Measurements from ENCODE around the gene BPIFB4. TPM values are rescaled to one million over a fixed set of nuclear protein-coding genes. Genes with fewer than 3 reads are reported as not detected.

Gene BPIFB4
- total and polyA plus RNA-seq, 3 experiments from 2014 or later: not detected

DNA sequence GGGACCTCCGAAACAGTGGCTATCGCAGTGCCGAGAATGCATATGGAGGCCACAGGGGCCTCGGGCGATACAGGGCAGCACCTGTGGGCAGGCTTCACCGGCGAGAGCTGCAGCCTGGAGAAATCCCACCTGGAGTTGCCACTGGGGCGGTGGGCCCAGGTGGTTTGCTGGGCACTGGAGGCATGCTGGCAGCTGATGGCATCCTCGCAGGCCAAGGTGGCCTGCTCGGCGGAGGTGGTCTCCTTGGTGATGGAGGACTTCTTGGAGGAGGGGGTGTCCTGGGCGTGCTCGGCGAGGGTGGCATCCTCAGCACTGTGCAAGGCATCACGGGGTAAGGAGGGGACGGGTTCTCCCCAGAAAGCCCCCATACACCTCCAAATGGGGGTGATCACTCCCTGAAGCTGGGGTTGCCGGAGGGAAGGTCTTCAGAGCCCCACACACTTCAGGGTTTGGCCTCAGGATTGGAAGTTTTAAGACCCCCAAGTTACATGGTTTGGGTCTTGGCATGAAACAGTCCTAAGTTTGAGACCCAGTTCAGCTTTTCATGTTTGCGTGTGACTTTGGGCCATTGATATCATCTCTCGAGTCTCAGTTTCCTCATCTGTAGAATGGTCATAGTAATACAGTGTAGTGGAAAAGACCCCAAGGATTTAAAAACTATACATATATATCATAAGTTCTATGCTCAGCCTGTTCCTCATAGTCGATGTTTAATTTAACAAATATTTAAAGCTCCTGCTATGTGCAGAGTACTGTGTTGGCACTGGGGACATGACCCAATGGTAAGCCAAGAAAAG lies 4.3 kb downstream of the BPIFB4 start:
- Histone ChIP-seq H3K4me1 (ENCODE audit: insufficient read depth, low read length) (no peaks in the 10 kb centered on the region), H3K4me3 (ENCODE audit: low read length) (no peak overlapping the region), H3K27me3 (ENCODE audit: insufficient read depth, low read length, poor library complexity, severe bottlenecking) (no peaks in the 10 kb centered on the region), H3K9me3 (ENCODE audit: low read length) (no peaks in the 10 kb centered on the region), H3K36me3 (ENCODE audit: insufficient read depth, low read length) (no peaks in the 10 kb centered on the region), H3K27ac (ENCODE audit: low read depth, low read length) (no peak overlapping the region)
- ChIA-PET POLR2A (no interaction called here), CTCF (no interaction called here)
- Mint-ChIP-seq H3K36me3 (no peaks in the 10 kb centered on the region), H3K27me3 (no peaks in the 10 kb centered on the region), H3K4me1 (no peaks in the 10 kb centered on the region), H3K27ac (no peak overlapping the region), H3K4me3 (no peak overlapping the region), H3K9me3 (no peaks in the 10 kb centered on the region)
- no peak for DNase-seq

DNA sequence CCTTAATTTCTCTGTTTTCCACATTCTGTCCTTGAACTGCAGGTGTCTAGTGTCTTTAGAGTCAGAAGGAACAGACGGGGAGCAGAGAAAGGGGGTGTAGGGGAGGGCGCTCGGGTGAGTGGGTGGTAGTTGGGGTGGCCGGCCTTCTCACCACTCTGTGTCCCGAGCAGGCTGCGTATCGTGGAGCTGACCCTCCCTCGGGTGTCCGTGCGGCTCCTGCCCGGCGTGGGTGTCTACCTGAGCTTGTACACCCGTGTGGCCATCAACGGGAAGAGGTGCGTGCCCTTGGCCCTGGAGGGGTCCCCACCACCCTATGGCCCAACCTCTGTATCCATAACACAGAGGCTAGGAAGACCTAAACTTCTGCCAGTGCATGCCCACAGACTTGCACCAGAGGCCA lies 5.3 kb downstream of the BPIFB4 start:
- Histone ChIP-seq H3K4me3 (ENCODE audit: low read length) (no peak overlapping the region), H3K36me3 (ENCODE audit: insufficient read depth, low read length) (no peaks in the 10 kb centered on the region), H3K9me3 (ENCODE audit: low read length) (no peaks in the 10 kb centered on the region), H3K27ac (ENCODE audit: low read depth, low read length) (no peak overlapping the region), H3K4me1 (ENCODE audit: insufficient read depth, low read length) (no peaks in the 10 kb centered on the region), H3K27me3 (ENCODE audit: insufficient read depth, low read length, poor library complexity, severe bottlenecking) (no peaks in the 10 kb centered on the region)
- ChIA-PET CTCF (no interaction called here), POLR2A (no interaction called here)
- no peaks in the 10 kb centered on the region for H3K27me3 Mint-ChIP-seq
- no peak overlapping the region for H3K4me3 Mint-ChIP-seq
- no peaks in the 10 kb centered on the region for H3K36me3 Mint-ChIP-seq
- no peak for DNase-seq
- H3K4me1 Mint-ChIP-seq: no peaks in the 10 kb centered on the region
- no peaks in the 10 kb centered on the region for H3K9me3 Mint-ChIP-seq
- H3K27ac Mint-ChIP-seq: no peak overlapping the region

DNA sequence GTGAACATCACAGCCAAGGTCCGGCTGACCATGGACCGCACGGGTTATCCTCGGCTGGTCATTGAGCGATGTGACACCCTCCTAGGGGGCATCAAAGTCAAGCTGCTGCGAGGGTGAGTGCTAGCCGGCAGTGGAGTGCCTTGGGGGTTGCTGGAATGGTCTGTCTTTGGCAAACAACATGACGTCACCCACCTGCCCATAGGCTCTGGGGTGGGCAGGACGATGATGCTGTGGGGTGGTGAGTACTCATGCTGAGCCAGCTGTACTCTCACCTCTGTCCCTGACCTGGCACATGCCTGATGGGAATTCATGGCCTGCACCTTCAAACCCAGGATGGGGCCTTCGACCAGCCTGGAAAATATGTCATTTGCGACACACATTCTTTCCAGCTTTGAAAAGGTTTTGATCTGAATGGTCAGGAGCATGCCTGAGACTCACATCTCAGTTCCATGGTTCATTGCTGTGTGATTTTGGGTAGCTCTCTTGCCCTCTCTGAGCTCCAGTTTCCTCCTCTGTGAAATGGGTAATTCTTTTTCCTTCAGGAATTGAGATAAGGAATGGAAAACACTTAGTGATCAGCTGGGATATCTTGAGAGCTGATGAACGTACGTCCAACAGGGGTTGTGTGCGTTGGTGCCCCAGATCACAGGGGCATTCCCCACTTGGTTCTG lies 6.7 kb downstream of the BPIFB4 start:
- POLR2A ChIA-PET: no interaction called here
- Histone ChIP-seq H3K27me3 (ENCODE audit: insufficient read depth, low read length, poor library complexity, severe bottlenecking) (no peaks in the 10 kb centered on the region), H3K4me3 (ENCODE audit: low read length) (no peak overlapping the region), H3K9me3 (ENCODE audit: low read length) (no peaks in the 10 kb centered on the region), H3K4me1 (ENCODE audit: insufficient read depth, low read length) (no peaks in the 10 kb centered on the region), H3K36me3 (ENCODE audit: insufficient read depth, low read length) (no peaks in the 10 kb centered on the region), H3K27ac (ENCODE audit: low read depth, low read length) (no peak overlapping the region)
- CTCF ChIA-PET: no interaction called here
- no peaks in the 10 kb centered on the region for H3K9me3 Mint-ChIP-seq
- H3K27me3 Mint-ChIP-seq: no peaks in the 10 kb centered on the region
- no peaks in the 10 kb centered on the region for H3K36me3 Mint-ChIP-seq
- H3K4me1 Mint-ChIP-seq: no peaks in the 10 kb centered on the region
- no peak overlapping the region for H3K4me3 Mint-ChIP-seq
- no peak for DNase-seq
- H3K27ac Mint-ChIP-seq: no peak overlapping the region

DNA sequence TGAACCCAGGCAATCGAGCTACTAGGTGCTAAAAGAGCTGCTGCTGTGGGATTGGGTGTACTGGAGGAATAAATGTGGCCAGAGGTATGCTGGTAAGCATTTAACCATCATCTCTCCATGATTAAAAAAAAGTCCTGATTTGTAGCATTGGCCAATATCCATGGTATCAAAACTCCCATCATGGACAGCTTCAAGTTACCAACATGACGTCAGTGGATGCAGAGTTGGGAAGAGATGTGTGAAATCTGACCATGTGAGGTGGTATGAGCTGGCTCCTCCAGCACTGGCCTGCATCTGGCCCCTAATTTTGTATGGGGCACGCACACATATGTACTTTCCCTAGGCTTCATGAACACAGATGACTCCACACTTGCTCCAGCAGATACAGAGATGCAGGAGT lies 11.7 kb downstream of the BPIFB4 start:
- Histone ChIP-seq H3K4me3 (ENCODE audit: low read length) (no peak overlapping the region), H3K4me1 (ENCODE audit: insufficient read depth, low read length) (peaks cover 5% of the 10 kb centered on the region), H3K27ac (ENCODE audit: low read depth, low read length) (no peak overlapping the region), H3K27me3 (ENCODE audit: insufficient read depth, low read length, poor library complexity, severe bottlenecking) (no peaks in the 10 kb centered on the region), H3K9me3 (ENCODE audit: low read length) (no peaks in the 10 kb centered on the region), H3K36me3 (ENCODE audit: insufficient read depth, low read length) (no peaks in the 10 kb centered on the region)
- no peaks in the 10 kb centered on the region for H3K9me3 Mint-ChIP-seq
- no peak for DNase-seq
- no peak overlapping the region for H3K27ac Mint-ChIP-seq
- no peaks in the 10 kb centered on the region for H3K27me3 Mint-ChIP-seq
- H3K4me3 Mint-ChIP-seq: no peak overlapping the region
- H3K36me3 Mint-ChIP-seq: no peaks in the 10 kb centered on the region
- ChIA-PET CTCF (interaction anchor here (1.4 kb wide), 1 partner anchor 14 kb away, joined by 3 read pairs; no protein-coding TSS in a partner anchor), POLR2A (no interaction called here)
- peaks cover 0 to 5% (median 0%) of the 10 kb centered on the region in 3 donors for H3K4me1 Mint-ChIP-seq

DNA sequence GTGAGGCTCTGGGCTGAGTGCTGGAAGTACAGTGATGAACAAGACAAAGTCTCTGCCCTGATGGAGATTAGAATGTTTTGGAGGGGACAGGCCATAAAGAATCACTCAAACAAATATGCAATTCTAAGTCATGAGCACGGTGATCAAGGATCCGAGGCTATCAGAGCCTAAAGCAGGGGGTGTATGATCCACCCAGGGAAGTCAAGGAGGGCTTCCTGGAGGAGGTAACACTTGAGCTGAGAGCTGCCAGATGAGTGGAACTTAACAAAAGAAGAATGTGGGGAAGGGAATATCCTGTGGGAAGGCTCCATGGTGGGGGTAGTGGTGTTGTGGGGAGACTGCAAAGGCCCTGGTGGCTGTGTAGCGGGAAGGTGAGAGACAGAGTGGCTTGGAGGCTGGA lies 12.2 kb downstream of the BPIFB4 start:
- H3K4me1 Mint-ChIP-seq: peaks cover 0 to 5% (median 0%) of the 10 kb centered on the region in 3 donors
- Histone ChIP-seq H3K27me3 (ENCODE audit: insufficient read depth, low read length, poor library complexity, severe bottlenecking) (no peaks in the 10 kb centered on the region), H3K9me3 (ENCODE audit: low read length) (no peaks in the 10 kb centered on the region), H3K4me1 (ENCODE audit: insufficient read depth, low read length) (peaks cover 5% of the 10 kb centered on the region), H3K27ac (ENCODE audit: low read depth, low read length) (no peak overlapping the region), H3K36me3 (ENCODE audit: insufficient read depth, low read length) (no peaks in the 10 kb centered on the region), H3K4me3 (ENCODE audit: low read length) (no peak overlapping the region)
- H3K27ac Mint-ChIP-seq: no peak overlapping the region
- H3K4me3 Mint-ChIP-seq: no peak overlapping the region
- no peaks in the 10 kb centered on the region for H3K9me3 Mint-ChIP-seq
- ChIA-PET CTCF (interaction anchor here (1.4 kb wide), 1 partner anchor 15 kb away, joined by 3 read pairs; no protein-coding TSS in a partner anchor), POLR2A (no interaction called here)
- no peak for DNase-seq
- no peaks in the 10 kb centered on the region for H3K27me3 Mint-ChIP-seq
- H3K36me3 Mint-ChIP-seq: no peaks in the 10 kb centered on the region

DNA sequence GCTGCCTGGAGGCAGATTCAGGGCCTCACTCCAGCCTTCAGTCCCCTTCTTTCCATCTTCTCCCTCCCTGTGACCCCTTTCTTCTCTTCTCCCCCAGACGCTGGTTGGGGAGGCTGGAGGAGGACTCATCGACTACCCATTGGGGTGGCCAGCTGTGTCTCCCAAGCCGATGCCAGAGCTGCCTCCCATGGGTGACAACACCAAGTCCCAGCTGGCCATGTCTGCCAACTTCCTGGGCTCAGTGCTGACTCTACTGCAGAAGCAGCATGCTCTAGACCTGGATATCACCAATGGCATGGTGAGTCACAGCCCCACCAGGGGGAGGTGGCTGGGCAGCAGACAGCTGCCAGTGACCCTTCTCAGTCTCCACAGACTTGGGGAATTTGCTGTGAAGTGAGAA lies 12.9 kb downstream of the BPIFB4 start:
- Histone ChIP-seq H3K27ac (ENCODE audit: low read depth, low read length) (no peak overlapping the region), H3K36me3 (ENCODE audit: insufficient read depth, low read length) (no peaks in the 10 kb centered on the region), H3K4me1 (ENCODE audit: insufficient read depth, low read length) (peaks cover 5% of the 10 kb centered on the region), H3K4me3 (ENCODE audit: low read length) (no peak overlapping the region), H3K9me3 (ENCODE audit: low read length) (no peaks in the 10 kb centered on the region), H3K27me3 (ENCODE audit: insufficient read depth, low read length, poor library complexity, severe bottlenecking) (no peaks in the 10 kb centered on the region)
- no peak for DNase-seq
- CTCF ChIA-PET: no interaction called here
- H3K27me3 Mint-ChIP-seq: no peaks in the 10 kb centered on the region
- H3K9me3 Mint-ChIP-seq: no peaks in the 10 kb centered on the region
- H3K27ac Mint-ChIP-seq: no peak overlapping the region
- peaks cover 0 to 5% (median 0%) of the 10 kb centered on the region in 3 donors for H3K4me1 Mint-ChIP-seq
- POLR2A ChIA-PET: interaction anchor here (0.6 kb wide), 1 partner anchor 188 kb away, joined by 6 read pairs; no protein-coding TSS in a partner anchor
- H3K36me3 Mint-ChIP-seq: no peaks in the 10 kb centered on the region
- no peak overlapping the region for H3K4me3 Mint-ChIP-seq

DNA sequence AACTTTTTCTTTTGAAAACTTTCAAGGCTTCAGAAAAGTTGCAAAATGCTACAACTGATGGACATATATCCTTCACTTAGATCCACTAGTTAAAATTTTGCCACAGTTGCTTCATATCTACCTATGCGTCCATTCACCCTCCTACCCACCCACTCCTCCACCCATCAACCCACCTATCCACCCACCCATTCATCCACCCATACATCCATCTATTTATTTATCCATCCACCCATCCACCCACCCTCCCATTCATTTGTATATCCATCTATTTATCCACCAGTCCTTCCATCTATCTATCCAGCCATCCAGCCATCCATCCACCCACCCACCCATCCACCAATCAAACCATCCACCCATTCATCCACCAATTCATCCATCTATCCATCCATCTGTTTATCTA lies 13.6 kb downstream of the BPIFB4 start:
- H3K27ac Mint-ChIP-seq: no peak overlapping the region
- ChIA-PET POLR2A (no interaction called here), CTCF (no interaction called here)
- Histone ChIP-seq H3K4me3 (ENCODE audit: low read length) (no peak overlapping the region), H3K27ac (ENCODE audit: low read depth, low read length) (no peak overlapping the region), H3K27me3 (ENCODE audit: insufficient read depth, low read length, poor library complexity, severe bottlenecking) (no peaks in the 10 kb centered on the region), H3K36me3 (ENCODE audit: insufficient read depth, low read length) (no peaks in the 10 kb centered on the region), H3K9me3 (ENCODE audit: low read length) (no peaks in the 10 kb centered on the region), H3K4me1 (ENCODE audit: insufficient read depth, low read length) (peaks cover 5% of the 10 kb centered on the region)
- no peak overlapping the region for H3K4me3 Mint-ChIP-seq
- no peaks in the 10 kb centered on the region for H3K27me3 Mint-ChIP-seq
- H3K4me1 Mint-ChIP-seq: peaks cover 0 to 5% (median 0%) of the 10 kb centered on the region in 3 donors
- no peaks in the 10 kb centered on the region for H3K36me3 Mint-ChIP-seq
- H3K9me3 Mint-ChIP-seq: no peaks in the 10 kb centered on the region
- DNase-seq: no peak

DNA sequence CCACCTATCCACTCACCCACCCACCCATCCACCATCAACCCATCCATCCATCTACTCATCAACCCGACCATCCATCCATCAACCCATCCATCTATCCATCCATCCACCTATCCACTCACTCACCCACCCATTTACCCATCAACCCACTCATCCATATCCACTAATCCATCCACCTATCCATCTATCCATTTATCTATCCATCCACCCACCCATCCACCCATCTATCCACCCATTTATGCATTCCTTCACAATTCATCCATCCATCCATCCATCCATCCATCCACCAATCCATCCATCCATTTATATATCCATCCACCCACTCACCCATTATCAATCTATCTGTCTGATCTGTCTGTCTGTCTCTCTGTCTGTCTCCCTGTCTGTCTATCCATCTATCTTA lies 14.1 kb downstream of the BPIFB4 start:
- CTCF ChIA-PET: no interaction called here
- Histone ChIP-seq H3K27ac (ENCODE audit: low read depth, low read length) (no peak overlapping the region), H3K4me1 (ENCODE audit: insufficient read depth, low read length) (peaks cover 5% of the 10 kb centered on the region), H3K9me3 (ENCODE audit: low read length) (no peaks in the 10 kb centered on the region), H3K27me3 (ENCODE audit: insufficient read depth, low read length, poor library complexity, severe bottlenecking) (no peaks in the 10 kb centered on the region), H3K36me3 (ENCODE audit: insufficient read depth, low read length) (no peaks in the 10 kb centered on the region), H3K4me3 (ENCODE audit: low read length) (no peak overlapping the region)
- no peaks in the 10 kb centered on the region for H3K36me3 Mint-ChIP-seq
- no peak overlapping the region for H3K27ac Mint-ChIP-seq
- no peaks in the 10 kb centered on the region for H3K9me3 Mint-ChIP-seq
- POLR2A ChIA-PET: no interaction called here
- no peak for DNase-seq
- H3K4me3 Mint-ChIP-seq: no peak overlapping the region
- H3K27me3 Mint-ChIP-seq: no peaks in the 10 kb centered on the region
- H3K4me1 Mint-ChIP-seq: peaks cover 0 to 5% (median 0%) of the 10 kb centered on the region in 3 donors
